ENCODE measurements around the gene MAOA.

The MAOA gene

DNA sequence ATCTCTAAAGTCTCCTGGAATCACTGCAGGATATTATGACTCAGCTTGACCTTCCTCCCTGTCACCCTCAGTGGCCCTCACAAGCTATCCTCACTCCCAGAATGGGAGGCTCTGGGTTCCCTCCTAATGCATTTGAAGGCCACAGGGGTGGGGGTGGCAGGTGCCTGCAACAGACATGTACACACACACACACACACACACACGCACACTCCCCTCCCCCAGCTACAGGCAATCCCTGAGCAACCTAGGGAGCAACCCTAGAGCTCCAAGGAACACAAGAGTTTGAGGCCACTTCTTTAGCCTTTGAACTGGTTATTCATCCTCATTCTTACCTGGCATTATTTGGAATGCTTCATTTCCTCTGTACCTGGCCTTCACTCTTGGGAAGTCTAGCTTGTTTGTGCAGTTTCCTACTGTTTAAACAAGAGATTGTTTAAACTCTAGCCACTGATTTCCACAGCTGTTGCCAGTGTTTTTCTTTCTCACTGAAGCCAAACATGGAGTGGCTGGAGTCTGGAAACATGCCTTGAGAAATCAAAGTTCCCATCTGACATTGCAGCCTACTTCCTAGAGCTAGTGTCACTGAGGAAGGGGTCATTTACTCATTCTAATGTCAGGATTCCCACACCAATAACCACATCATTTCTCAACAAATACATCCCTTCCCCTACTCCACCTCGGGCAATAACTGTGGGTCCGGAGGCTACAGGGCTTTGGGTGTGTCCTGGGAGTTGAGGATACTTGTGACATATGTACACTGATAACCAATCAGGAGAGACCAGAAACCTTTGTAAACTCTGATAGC lies 37.7 kb downstream of the MAOA start:
- H3K36me3 ChIP-seq (ENCODE audit: control insufficient read depth, insufficient read depth, low read length) = no peaks in the 10 kb centered on the region

DNA sequence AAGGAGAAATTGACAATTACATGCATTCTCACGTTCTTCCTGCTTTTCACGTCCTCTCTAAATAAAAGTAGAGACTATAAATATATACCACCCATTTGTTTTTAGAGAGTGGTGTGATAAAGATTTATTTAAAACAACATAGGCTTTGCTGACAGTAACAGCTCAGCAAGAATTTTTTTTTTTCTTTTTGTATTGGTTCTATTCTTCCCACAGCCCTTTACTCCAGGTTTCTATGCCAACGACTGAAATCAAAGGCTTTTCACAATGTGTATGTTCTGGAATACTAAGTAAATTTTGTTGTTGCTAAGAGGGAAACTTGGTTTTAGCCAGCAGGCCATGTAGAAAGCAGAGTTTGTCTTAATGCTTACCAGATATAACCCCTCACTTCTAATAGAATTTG lies 43.4 kb downstream of the MAOA start:
- H3K36me3 ChIP-seq (ENCODE audit: control insufficient read depth, insufficient read depth, low read length) = no peaks in the 10 kb centered on the region
- no peaks in the 10 kb centered on the region for H3K27me3 ChIP-seq (replicated peaks; ENCODE audit: control insufficient read depth, insufficient read depth, low read length)
- no peak for DNase-seq (ENCODE audit: extremely low read depth, insufficient read length)
- no peak overlapping the region for H3K4me3 ChIP-seq (replicated peaks; ENCODE audit: low read depth, low read length)
- TF ChIP-seq, protein P1, sequence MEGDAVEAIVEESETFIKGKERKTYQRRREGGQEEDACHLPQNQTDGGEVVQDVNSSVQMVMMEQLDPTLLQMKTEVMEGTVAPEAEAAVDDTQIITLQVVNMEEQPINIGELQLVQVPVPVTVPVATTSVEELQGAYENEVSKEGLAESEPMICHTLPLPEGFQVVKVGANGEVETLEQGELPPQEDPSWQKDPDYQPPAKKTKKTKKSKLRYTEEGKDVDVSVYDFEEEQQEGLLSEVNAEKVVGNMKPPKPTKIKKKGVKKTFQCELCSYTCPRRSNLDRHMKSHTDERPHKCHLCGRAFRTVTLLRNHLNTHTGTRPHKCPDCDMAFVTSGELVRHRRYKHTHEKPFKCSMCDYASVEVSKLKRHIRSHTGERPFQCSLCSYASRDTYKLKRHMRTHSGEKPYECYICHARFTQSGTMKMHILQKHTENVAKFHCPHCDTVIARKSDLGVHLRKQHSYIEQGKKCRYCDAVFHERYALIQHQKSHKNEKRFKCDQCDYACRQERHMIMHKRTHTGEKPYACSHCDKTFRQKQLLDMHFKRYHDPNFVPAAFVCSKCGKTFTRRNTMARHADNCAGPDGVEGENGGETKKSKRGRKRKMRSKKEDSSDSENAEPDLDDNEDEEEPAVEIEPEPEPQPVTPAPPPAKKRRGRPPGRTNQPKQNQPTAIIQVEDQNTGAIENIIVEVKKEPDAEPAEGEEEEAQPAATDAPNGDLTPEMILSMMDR (IDR thresholded peaks at IDR 0.05; ENCODE audit: insufficient read depth, low read length, poor library complexity, severe bottlenecking) = no peak

More for the DNA sequence above, 37.7 kb downstream of the MAOA start:
- Histone ChIP-seq H3K4me3 (replicated peaks; ENCODE audit: low read depth, low read length) (no peak overlapping the region), H3K27me3 (replicated peaks; ENCODE audit: control insufficient read depth, insufficient read depth, low read length) (no peaks in the 10 kb centered on the region)
- DNase-seq (ENCODE audit: extremely low read depth, insufficient read length) = no peak
- TF ChIP-seq, protein P1 (IDR thresholded peaks at IDR 0.05; ENCODE audit: insufficient read depth, low read length, poor library complexity, severe bottlenecking) = no peak

DNA sequence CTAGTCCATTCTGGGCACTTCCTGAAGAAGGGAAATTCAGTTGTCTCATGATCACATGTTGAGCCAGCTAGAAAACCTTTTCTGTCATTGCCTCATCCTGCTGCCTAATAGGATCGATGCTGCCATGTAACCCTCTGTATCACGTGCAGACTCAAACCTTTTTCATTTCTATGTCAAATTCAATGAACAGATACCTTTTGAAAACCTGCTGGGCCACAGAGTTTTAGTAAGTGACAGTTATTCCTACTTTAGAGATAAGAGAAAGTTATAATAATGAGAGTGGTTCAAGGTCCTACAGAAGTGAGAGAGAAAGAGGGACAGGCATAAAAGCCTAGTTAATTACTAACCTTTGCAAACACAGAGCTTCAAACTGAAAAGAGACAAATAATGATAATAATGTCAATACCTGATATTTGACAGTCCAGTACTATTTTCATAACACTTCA lies 46.0 kb downstream of the MAOA start:
- Histone ChIP-seq H3K36me3 (ENCODE audit: control insufficient read depth, insufficient read depth, low read length) (no peaks in the 10 kb centered on the region), H3K27me3 (replicated peaks; ENCODE audit: control insufficient read depth, insufficient read depth, low read length) (no peaks in the 10 kb centered on the region), H3K4me3 (replicated peaks; ENCODE audit: low read depth, low read length) (no peak overlapping the region)
- TF ChIP-seq, protein P1 (IDR thresholded peaks at IDR 0.05; ENCODE audit: insufficient read depth, low read length, poor library complexity, severe bottlenecking) = no peak
- DNase-seq (ENCODE audit: extremely low read depth, insufficient read length) = no peak

DNA sequence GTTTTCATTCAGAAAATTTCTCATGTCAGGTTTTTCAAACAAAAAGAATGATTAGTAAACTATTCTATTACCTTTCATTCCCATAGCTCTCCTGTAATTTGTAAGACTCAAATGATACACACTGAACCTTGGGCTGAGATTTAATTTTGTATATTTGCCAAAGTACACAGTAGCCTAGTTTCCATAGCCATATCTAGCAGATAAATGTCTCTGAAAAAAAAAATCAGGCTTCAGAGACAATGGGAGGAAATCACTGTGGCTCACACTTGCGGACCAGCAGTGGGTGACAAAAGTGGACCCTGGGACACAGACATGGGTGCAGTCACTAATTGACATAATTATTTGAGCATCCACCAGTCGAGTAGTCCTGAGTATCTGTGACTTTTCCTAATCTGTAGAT lies 46.6 kb downstream of the MAOA start:
- Histone ChIP-seq H3K36me3 (ENCODE audit: control insufficient read depth, insufficient read depth, low read length) (no peaks in the 10 kb centered on the region), H3K27me3 (replicated peaks; ENCODE audit: control insufficient read depth, insufficient read depth, low read length) (no peaks in the 10 kb centered on the region), H3K4me3 (replicated peaks; ENCODE audit: low read depth, low read length) (no peak overlapping the region)
- no peak for DNase-seq (ENCODE audit: extremely low read depth, insufficient read length)
- TF ChIP-seq, protein P1 (IDR thresholded peaks at IDR 0.05; ENCODE audit: insufficient read depth, low read length, poor library complexity, severe bottlenecking) = no peak

DNA sequence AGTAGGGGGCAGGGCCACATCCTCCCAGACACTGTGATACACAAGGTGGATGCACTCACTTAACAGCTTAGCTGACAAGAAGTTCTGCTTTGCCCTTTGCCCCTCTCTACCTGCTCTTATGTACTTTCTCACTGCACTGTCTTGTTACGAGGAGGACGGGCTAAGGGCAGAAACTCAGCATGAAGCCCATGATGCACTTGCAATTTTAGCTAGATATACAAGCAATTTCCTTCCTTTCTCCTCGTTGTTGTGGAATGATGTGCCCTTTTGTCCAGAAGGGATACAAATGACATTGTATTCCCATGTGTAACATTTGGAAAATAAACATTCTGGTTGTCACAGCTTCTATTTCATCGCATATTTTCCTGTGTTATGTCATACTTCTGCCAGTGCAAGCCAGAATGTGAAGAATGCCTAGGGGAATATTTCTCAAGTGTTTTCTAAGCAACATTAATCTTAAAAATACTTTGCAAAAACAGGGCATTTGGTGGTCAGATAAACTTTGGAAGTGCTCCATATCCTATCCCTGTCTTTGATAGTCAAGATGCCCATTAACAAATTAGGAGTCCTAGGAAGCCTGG lies 47.2 kb downstream of the MAOA start:
- Histone ChIP-seq H3K36me3 (ENCODE audit: control insufficient read depth, insufficient read depth, low read length) (no peaks in the 10 kb centered on the region), H3K27me3 (replicated peaks; ENCODE audit: control insufficient read depth, insufficient read depth, low read length) (no peaks in the 10 kb centered on the region), H3K4me3 (replicated peaks; ENCODE audit: low read depth, low read length) (no peak overlapping the region)
- TF ChIP-seq, protein P1 (IDR thresholded peaks at IDR 0.05; ENCODE audit: insufficient read depth, low read length, poor library complexity, severe bottlenecking) = no peak
- DNase-seq (ENCODE audit: extremely low read depth, insufficient read length) = no peak

All from GM06990 (cell line).